HCT116 (cell line): ENCODE results near the gene PTGER1. TPM values are rescaled to one million over a fixed set of nuclear protein-coding genes. Genes with fewer than 3 reads are reported as not detected.

Experiments
- ATAC-seq: fragments of 200-7000 bp; cut with Tn5 transposase; 2 replicates; pipeline ENCODE4 v1.9.1; 2020; ENCODE audit warnings: mild to moderate bottlenecking, moderate library complexity
- BruUV-seq: library from RNA; stranded (reverse); fragments of 400-500 nt; replicated peaks from 2 replicates; lab custom pipeline; 2021; lab: Mats Ljungman, UMichigan
- CTCF ChIA-PET: fragments of 300-600 bp; sonication (Branson Sonifier 250); formaldehyde crosslinking; loops from one replicate; lab custom pipeline; 2021; ENCODE audit warnings: antibody characterized with exemption; lab: Charles Lee
- POLR2A ChIA-PET: fragments of 300-600, 350-600 bp; sonication (Branson Sonifier 250); formaldehyde crosslinking; loops from one replicate; lab custom pipeline; 2021; ENCODE audit warnings: antibody characterized with exemption; lab: Charles Lee
- RAD21 ChIA-PET, 2 experiments: fragments of 300-600 bp; sonication (Branson Sonifier 250); formaldehyde crosslinking; loops; one replicate each; lab custom pipeline; 2023; ENCODE audit warnings: low total read pairs in 2 of 2; ENCODE audit not compliant: uncharacterized antibody in 2 of 2, unreplicated experiment in 2 of 2, low non-redundant PET in 1 of 2; lab: Charles Lee
- DNase-seq: peaks from one replicate; pipeline ENCODE4 v3.0.0-alpha.2; 2010; ENCODE audit warnings: low read depth, low spot score
- H2AFZ ChIP-seq: fragments of 200-600 bp; shearing (Covaris generic), sonication (generic); 2 replicates; pipeline ENCODE4 v1.6.1; 2017; ENCODE audit warnings: low read depth, mixed run types, mixed read lengths, antibody characterized with exemption, low read length; ENCODE audit not compliant: poor library complexity, severe bottlenecking
- H3K27ac ChIP-seq: 2 replicates; pipeline ENCODE4 v1.5.1; 2012; ENCODE audit warnings: low read depth, low read length
- H3K27me3 ChIP-seq: fragments of 200-600 bp; sonication (generic); 2 replicates; pipeline ENCODE4 v1.6.1; 2016; ENCODE audit warnings: mixed run types, low read length, mixed read lengths; ENCODE audit not compliant: insufficient read depth
- H3K36me3 ChIP-seq, 2 experiments: fragments of 200-500 bp in 1 of 2; fragments of 200-600 bp in 1 of 2; sonication (Bioruptor generic) in 1 of 2; sonication (generic) in 1 of 2; 2 replicates each; pipeline versions ENCODE4 v1.5.1 to v1.6.1; 2014 to 2016; ENCODE audit warnings: low read length in 2 of 2, inconsistent platforms in 1 of 2, mixed read lengths in 1 of 2, mixed run types in 1 of 2; ENCODE audit not compliant: insufficient read depth in 2 of 2, control insufficient read depth in 1 of 2
- H3K4me1 ChIP-seq, 2 experiments: fragments of 200-600 bp in 1 of 2; sonication (generic) in 1 of 2; 2 replicates each; pipeline versions ENCODE4 v1.5.1 to v1.6.1; 2012 to 2017; ENCODE audit warnings: low read length in 2 of 2, inconsistent platforms in 1 of 2, mild to moderate bottlenecking in 1 of 2, mixed read lengths in 1 of 2, mixed run types in 1 of 2, moderate library complexity in 1 of 2; ENCODE audit not compliant: insufficient read depth in 2 of 2, control insufficient read depth in 1 of 2
- H3K4me2 ChIP-seq: fragments of 200-600 bp; sonication (generic); 2 replicates; pipeline ENCODE4 v1.6.1; 2017; ENCODE audit warnings: mixed run types, low read length, mixed read lengths
- H3K4me3 ChIP-seq, 2 experiments: fragments of 200-600 bp in 1 of 2; sonication (generic) in 1 of 2; replicated peaks in 1 of 2; 2 replicates each; pipeline ENCODE4 v1.5.1; 2011 to 2016; ENCODE audit warnings: low read length in 2 of 2, control low read depth in 1 of 2, low read depth in 1 of 2, mild to moderate bottlenecking in 1 of 2, mixed read lengths in 1 of 2, mixed run types in 1 of 2
- H3K79me2 ChIP-seq: fragments of 200-600 bp; sonication (generic); 2 replicates; pipeline ENCODE4 v1.6.1; 2017; ENCODE audit warnings: mild to moderate bottlenecking, mixed run types, low read length, moderate library complexity, mixed read lengths; ENCODE audit not compliant: insufficient read depth
- H3K9ac ChIP-seq: fragments of 200-600 bp; sonication (generic); 2 replicates; pipeline ENCODE4 v1.6.1; 2016; ENCODE audit warnings: low read length, mixed read lengths
- H3K9me2 ChIP-seq: fragments of 200-600 bp; sonication (generic), shearing (Covaris generic); 2 replicates; pipeline ENCODE4 v1.6.1; 2017; ENCODE audit warnings: mixed run types, mild to moderate bottlenecking, moderate library complexity; ENCODE audit not compliant: insufficient read depth
- H3K9me3 ChIP-seq, 2 experiments: fragments of 200-500 bp in 1 of 2; fragments of 200-600 bp in 1 of 2; sonication (Bioruptor generic) in 1 of 2; sonication (generic) in 1 of 2; 2 replicates each; pipeline ENCODE4 v1.6.1; 2014 to 2017; ENCODE audit warnings: low read length in 2 of 2, mixed read lengths in 2 of 2, inconsistent platforms in 1 of 2, low read depth in 1 of 2, mild to moderate bottlenecking in 1 of 2, mixed run types in 1 of 2, moderate library complexity in 1 of 2; ENCODE audit not compliant: control insufficient read depth in 1 of 2, insufficient read depth in 1 of 2
- H4K20me1 ChIP-seq: fragments of 200-600 bp; sonication (generic), shearing (Covaris generic); 2 replicates; pipeline ENCODE4 v1.6.1; 2017; ENCODE audit warnings: mixed run types, mild to moderate bottlenecking, moderate library complexity; ENCODE audit not compliant: insufficient read depth
- ATF3 ChIP-seq: IDR thresholded peaks from 2 replicates; pipeline ENCODE4 v1.6.1; 2012
- FOSL1 ChIP-seq: IDR thresholded peaks from 2 replicates; pipeline ENCODE4 v1.6.1; 2012; ENCODE audit warnings: low read depth
- RAD21 ChIP-seq: IDR thresholded peaks from 2 replicates; pipeline ENCODE4 v1.6.1; 2012; ENCODE audit warnings: low read depth, mild to moderate bottlenecking
- SP1 ChIP-seq: IDR thresholded peaks from 2 replicates; pipeline ENCODE4 v1.6.1; 2012; ENCODE audit warnings: low read depth
- SRF ChIP-seq: IDR thresholded peaks from 2 replicates; pipeline ENCODE4 v1.6.1; 2012; ENCODE audit warnings: low read depth
- TCF7L2 ChIP-seq: IDR thresholded peaks from 2 replicates; pipeline ENCODE4 v1.7.0; 2011; ENCODE audit warnings: borderline replicate concordance, inconsistent platforms; ENCODE audit not compliant: insufficient read depth, insufficient read length; ENCODE audit errors: extremely low read depth
- intact Hi-C: fragments of 100-400 bp; cut with micrococcal nuclease; formaldehyde crosslinking; loops from 2 replicates; pipeline ENCODE4 v1.10.0; 2022
- total RNA-seq: library from RNA; stranded (reverse); gene quantifications from one replicate; pipeline ENCODE4 v1.2.1, GENCODE V29; 2021; ENCODE audit not compliant: unreplicated experiment

Gene PTGER1
- total RNA-seq, 1 experiment from 2014 or later, result 1.1 TPM

DNA sequence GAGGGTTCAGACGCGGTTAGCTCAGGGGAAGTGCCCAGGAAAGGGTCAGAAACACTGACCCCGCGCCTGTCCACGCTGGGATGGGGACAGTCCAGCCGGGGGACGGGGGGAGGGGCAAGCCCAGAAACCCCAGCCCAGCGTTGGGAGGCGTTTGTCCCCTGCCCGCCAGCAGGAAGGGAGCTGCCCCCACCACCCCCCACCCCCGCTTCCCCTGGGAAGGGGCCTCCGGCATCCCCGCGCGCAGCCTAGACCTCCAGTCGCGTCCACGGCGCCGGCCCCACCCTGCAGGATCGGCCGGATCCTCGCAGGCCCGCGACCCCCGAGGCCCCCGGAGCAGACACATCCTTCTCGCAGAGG is 20.5 kb upstream of the PTGER1 start:
- Histone ChIP-seq H3K4me1 (peaks cover 20 to 29% of the 10 kb centered on the region in 2 experiments), H3K4me3 (peak overlapping the region; percentile 78 to 86), H3K27me3 (no peaks in the 10 kb centered on the region), H3K9me2 (no peaks in the 10 kb centered on the region), H3K4me2 (peak overlapping the region; percentile 79), H3K9ac (peak overlapping the region; percentile 86), H3K9me3 (no peaks in the 10 kb centered on the region), H3K27ac (peak overlapping the region; percentile 58), H3K79me2 (peaks cover 41% of the 10 kb centered on the region), H4K20me1 (no peaks in the 10 kb centered on the region), H3K36me3 (peaks cover 0 to 3% of the 10 kb centered on the region in 2 experiments; a peak in 2 of 4 replicates), H2AFZ (no peak overlapping the region)
- POLR2A ChIA-PET, result interaction anchor here (1.1 to 3.1 kb wide), 5 partner anchors 11 to 359 kb away, joined by 3 to 15 read pairs (median 11); partner anchors contain the start of genes ASF1B and DNAJB1
- CTCF ChIA-PET, result interaction anchor here (1.1 to 1.8 kb wide), 4 partner anchors 8 to 359 kb away, joined by 3 to 5 read pairs (median 4); partner anchors contain the start of gene ASF1B
- RAD21 ChIA-PET, result no interaction called here
- DNase-seq, result no peak
- no peak; the same call in 1 of the 2 replicates for ATAC-seq
- intact Hi-C loops, result no loop called here
- TF ChIP-seq TCF7L2 (no peak), RAD21 (no peak), SRF (no peak), FOSL1 (no peak), ATF3 (no peak), SP1 (no peak)
- BruUV-seq, result no TSS peak

- Histone ChIP-seq H3K9me3 (no peaks in the 10 kb centered on the region), H3K9me2 (no peaks in the 10 kb centered on the region)
- TF ChIP-seq SP1 (0 out of 2 replicates have a peak, but pooled peaks have one; percentile 9), SRF (no peak)
- TF ChIP-seq, all 23 proteins: peak for 1
- Histone ChIP-seq H3K4me1 (peaks cover 20 to 29% of the 10 kb centered on the region in 2 experiments), H3K27ac (peak overlapping the region; percentile 58), H3K4me3 (peak overlapping the region; percentile 78 to 86), H3K9ac (peak overlapping the region; percentile 86), H3K27me3 (no peaks in the 10 kb centered on the region), H2AFZ (no peak overlapping the region), H3K4me2 (peak overlapping the region; percentile 79), H4K20me1 (no peaks in the 10 kb centered on the region), H3K36me3 (peaks cover 0 to 3% of the 10 kb centered on the region in 2 experiments; a peak in 2 of 4 replicates), H3K79me2 (peaks cover 41% of the 10 kb centered on the region)
- ChIA-PET RAD21 (no interaction called here), CTCF (interaction anchor here (1.4 to 1.8 kb wide), 2 partner anchors 9 to 15 kb away, joined by 3 to 5 read pairs; no protein-coding TSS in a partner anchor), POLR2A (interaction anchor here (2.8 to 3.1 kb wide), 2 partner anchors 12 to 23 kb away, joined by 11 to 15 read pairs; partner anchors contain the start of gene DNAJB1)
- DNase-seq (no peak), ATAC-seq (no peak)
- no TSS peak for BruUV-seq
- intact Hi-C loops, result no loop called here
These were observed 19.9 kb upstream of the PTGER1 start for GRCh38 chr19:14494910-14495671.
